CD4-positive, alpha-beta T cell treated with Interferon alpha-2 for 1 hour (primary cell): ENCODE results near the gene MUC13.

Experiments used
- DNase-seq, 2 donors: peaks; one replicate each; pipeline ENCODE4 v3.0.0-alpha.2; 2020 to 2022

MUC13 gene

GRCh38 chr3:124942613-124943012, 8.1 kb upstream of the MUC13 start:
- DNase-seq = no peak

GRCh38 chr3:124941771-124942170, 7.2 kb upstream of the MUC13 start:
- DNase-seq = no peak

- no peak for DNase-seq
These were observed 5.1 kb upstream of the MUC13 start for GRCh38 chr3:124939661-124940060.

GRCh38 chr3:124938896-124939295, 4.3 kb upstream of the MUC13 start:
- DNase-seq = no peak

- DNase-seq = no peak
These were observed 2.5 kb upstream of the MUC13 start for GRCh38 chr3:124937049-124937448.

GRCh38 chr3:124935794-124936542, 1.4 kb upstream of the MUC13 start:
- no peak for DNase-seq

GRCh38 chr3:124935264-124935663, 713 bp upstream of the MUC13 start:
- DNase-seq = no peak

GRCh38 chr3:124928333-124929202, 6.0 kb downstream of the MUC13 start:
- peak; percentile 41 to 63 for DNase-seq

GRCh38 chr3:124927574-124928045, 6.9 kb downstream of the MUC13 start:
- no peak for DNase-seq

- no peak for DNase-seq
These were observed 8.0 kb downstream of the MUC13 start for GRCh38 chr3:124926426-124927101.

GRCh38 chr3:124924741-124925140, 9.8 kb downstream of the MUC13 start:
- DNase-seq = no peak

- DNase-seq = no peak
These were observed 10.7 kb downstream of the MUC13 start for GRCh38 chr3:124923833-124924232.

GRCh38 chr3:124920718-124921117, 13.8 kb downstream of the MUC13 start:
- DNase-seq = no peak

- DNase-seq = no peak
These were observed 14.8 kb downstream of the MUC13 start for GRCh38 chr3:124919756-124920155.

- DNase-seq = no peak
These were observed 16.0 kb downstream of the MUC13 start for GRCh38 chr3:124918524-124918923.

GRCh38 chr3:124916837-124917409, 17.6 kb downstream of the MUC13 start:
- DNase-seq = no peak

- DNase-seq = no peak
These were observed 19.3 kb downstream of the MUC13 start for GRCh38 chr3:124915254-124915653.

- no peak for DNase-seq
These were observed 26.6 kb downstream of the MUC13 start for GRCh38 chr3:124907957-124908356.

GRCh38 chr3:124904835-124905492, 29.6 kb downstream of the MUC13 start:
- DNase-seq = no peak

GRCh38 chr3:124903896-124904834, 30.4 kb downstream of the MUC13 start:
- no peak for DNase-seq

- no peak for DNase-seq
These were observed 37.6 kb downstream of the MUC13 start for GRCh38 chr3:124896824-124897526.
